K562 (cell line): Measurements from ENCODE around the gene DPM1. TPM values are rescaled to one million over a fixed set of nuclear protein-coding genes. Genes with fewer than 3 reads are reported as not detected.
A peak's percentile ranks its signal among the peaks of the same experiment; 100 is the strongest.

Source experiments
- ARID2 ChIP-seq: fragments of 450-650 bp; IDR thresholded peaks from 2 replicates; pipeline ENCODE4 v1.6.1; 2017; ENCODE audit warnings: antibody characterized with exemption, mild to moderate bottlenecking
- BDP1 ChIP-seq: IDR thresholded peaks from 3 replicates; pipeline ENCODE4 v1.6.1; 2011; ENCODE audit not compliant: insufficient read length, insufficient read depth
- BRD4 ChIP-seq: fragments of 200-600 bp; sonication (generic); IDR thresholded peaks from 2 replicates; pipeline ENCODE4 v1.6.1; 2017; ENCODE audit warnings: inconsistent platforms
- CTBP1 ChIP-seq: fragments of 450-650 bp; IDR thresholded peaks from 2 replicates; pipeline ENCODE4 v1.6.1; 2016; ENCODE audit warnings: borderline replicate concordance
- ESRRA ChIP-seq: fragments of 450-650 bp; IDR thresholded peaks from 2 replicates; pipeline ENCODE4 v1.6.1; 2014; ENCODE audit warnings: low read depth, mild to moderate bottlenecking, moderate library complexity, borderline replicate concordance
- ESRRB ChIP-seq: fragments of 250-450 bp; sonication (Bioruptor Pico); IDR thresholded peaks from 2 replicates; pipeline ENCODE4 v1.5.0; 2020; ENCODE audit warnings: mild to moderate bottlenecking, moderate library complexity, borderline replicate concordance
- GABPB2 ChIP-seq: fragments of 250-450 bp; sonication (Bioruptor Pico); conservative IDR thresholded peaks from 2 replicates; pipeline ENCODE4 v1.5.1; 2021; ENCODE audit warnings: mild to moderate bottlenecking
- HIVEP1 ChIP-seq: fragments of 250-450 bp; sonication (Bioruptor Pico); IDR thresholded peaks from 2 replicates; pipeline ENCODE4 v1.4.0; 2020; ENCODE audit warnings: mild to moderate bottlenecking
- HOXB6 ChIP-seq: fragments of 250-450 bp; sonication (Bioruptor Pico); IDR thresholded peaks from 2 replicates; pipeline ENCODE4 v1.5.1; 2022; ENCODE audit warnings: mild to moderate bottlenecking, borderline replicate concordance
- NCOA4 ChIP-seq: fragments of 450-650 bp; IDR thresholded peaks from 2 replicates; pipeline ENCODE4 v1.6.1; 2018; ENCODE audit warnings: mild to moderate bottlenecking; ENCODE audit not compliant: partially characterized antibody
- POLR2G ChIP-seq: fragments of 200-400 bp; formaldehyde crosslinking; IDR thresholded peaks from 2 replicates; pipeline ENCODE4 v1.6.1; 2017; ENCODE audit warnings: low read depth, mild to moderate bottlenecking, antibody characterized with exemption, low read length, moderate library complexity
- RBM17 ChIP-seq: fragments of 200-400 bp; formaldehyde crosslinking; IDR thresholded peaks from 2 replicates; pipeline ENCODE4 v1.6.1; 2017; ENCODE audit warnings: low read depth, mild to moderate bottlenecking, low read length, borderline replicate concordance
- SIN3A ChIP-seq, 2 experiments: fragments of 150-350 bp in 1 of 2; IDR thresholded peaks; 2 replicates each; pipeline ENCODE4 v1.6.1; 2011 to 2016; ENCODE audit warnings: borderline replicate concordance in 2 of 2, low read depth in 2 of 2, low read length in 2 of 2, mild to moderate bottlenecking in 2 of 2, moderate library complexity in 2 of 2; ENCODE audit not compliant: control insufficient read depth in 1 of 2
- TARDBP ChIP-seq: fragments of 450-650 bp; IDR thresholded peaks from 2 replicates; pipeline ENCODE4 v1.6.1; 2016
- TCF15 ChIP-seq: fragments of 250-450 bp; sonication (Bioruptor Pico); IDR thresholded peaks from 2 replicates; pipeline ENCODE4 v1.8.0; 2022; ENCODE audit warnings: moderate library complexity, mild to moderate bottlenecking, inconsistent platforms
- TRIM24 ChIP-seq, 2 experiments: fragments of 450-650 bp; IDR thresholded peaks; 2 replicates each; pipeline ENCODE4 v1.6.1; 2016
- TSHZ1 ChIP-seq: fragments of 250-450 bp; sonication (Bioruptor Pico); IDR thresholded peaks from 2 replicates; pipeline ENCODE4 v1.4.0; 2020; ENCODE audit warnings: mild to moderate bottlenecking, moderate library complexity
- WHSC1 ChIP-seq: IDR thresholded peaks from one replicate; pipeline ENCODE4 v1.6.1; 2012; ENCODE audit warnings: low read length, control low read depth, inconsistent platforms
- XRCC3 ChIP-seq: fragments of 450-650 bp; IDR thresholded peaks from 2 replicates; pipeline ENCODE4 v1.6.1; 2017; ENCODE audit warnings: mild to moderate bottlenecking, moderate library complexity
- YY1 ChIP-seq, 3 experiments: IDR thresholded peaks; 2 replicates each; pipeline ENCODE4 v1.6.1; 2011; ENCODE audit warnings: low read length in 2 of 3, mild to moderate bottlenecking in 2 of 3, moderate library complexity in 2 of 3, borderline replicate concordance in 1 of 3, control low read depth in 1 of 3, low read depth in 1 of 3; ENCODE audit not compliant: insufficient read depth in 3 of 3, insufficient replicate concordance in 2 of 3, control insufficient read depth in 1 of 3, insufficient read length in 1 of 3; ENCODE audit errors: extremely low read depth in 1 of 3
- ZFP36 ChIP-seq: fragments of 150-350 bp; IDR thresholded peaks from 2 replicates; pipeline ENCODE4 v1.6.1; 2018; ENCODE audit warnings: low read length, low read depth; ENCODE audit not compliant: partially characterized antibody
- ZNF212 ChIP-seq: fragments of 450-650 bp; formaldehyde crosslinking; IDR thresholded peaks from 2 replicates; pipeline ENCODE4 v1.4.0; 2020; ENCODE audit warnings: mild to moderate bottlenecking
- ZNF3 ChIP-seq: fragments of 250-450 bp; sonication (Bioruptor Pico); IDR thresholded peaks from 2 replicates; pipeline ENCODE4 v1.5.0; 2021; ENCODE audit warnings: mild to moderate bottlenecking, moderate library complexity
- polyA plus RNA-seq, 8 experiments: library from polyadenylated mRNA; depleted of rRNA in 4 of 8; stranded (reverse) in 5 of 8; unstranded in 3 of 8; fragments of >200 nt; fragmentation: Nextera tagmentation in 2 of 8; fragmentation: Illumina TruSeq in 1 of 8; extraction: Ambion mirVana in 2 of 8; extraction: Trizol in 1 of 8; gene quantifications; 2 replicates each; pipeline versions ENCODE4 v1.2.1 to v1.2.3, GENCODE V29; 2011 to 2014; ENCODE audit warnings: inconsistent platforms in 1 of 8, missing spikeins in 1 of 8
- total RNA-seq, 7 experiments: library from RNA; depleted of rRNA in 6 of 7; stranded (reverse); fragments of >200 nt in 6 of 7; fragmentation: Illumina TruSeq in 2 of 7; extraction: Trizol in 2 of 7; gene quantifications; 2 replicates each; pipeline versions ENCODE4 v1.2.1 to v1.2.3, GENCODE V29; 2011 to 2021; ENCODE audit warnings: low replicate concordance in 1 of 7
- TF ChIP-seq, protein P1 (sequence below), 2 experiments: fragments of 450-650 bp in 1 of 2; sonication (generic) in 1 of 2; formaldehyde crosslinking; conservative IDR thresholded peaks; 2 replicates each; pipeline versions ENCODE4 v1.4.0 to v1.8.1; 2020 to 2022; ENCODE audit warnings: mild to moderate bottlenecking in 1 of 2, missing genetic modification reagents in 1 of 2

DPM1 gene
- total and polyA plus RNA-seq, 9 of the 15 experiments (the other 6 are each of a cell fraction or from before 2014, with no cell fraction given), result 75.2 to 190 (median 153) TPM

DNA sequence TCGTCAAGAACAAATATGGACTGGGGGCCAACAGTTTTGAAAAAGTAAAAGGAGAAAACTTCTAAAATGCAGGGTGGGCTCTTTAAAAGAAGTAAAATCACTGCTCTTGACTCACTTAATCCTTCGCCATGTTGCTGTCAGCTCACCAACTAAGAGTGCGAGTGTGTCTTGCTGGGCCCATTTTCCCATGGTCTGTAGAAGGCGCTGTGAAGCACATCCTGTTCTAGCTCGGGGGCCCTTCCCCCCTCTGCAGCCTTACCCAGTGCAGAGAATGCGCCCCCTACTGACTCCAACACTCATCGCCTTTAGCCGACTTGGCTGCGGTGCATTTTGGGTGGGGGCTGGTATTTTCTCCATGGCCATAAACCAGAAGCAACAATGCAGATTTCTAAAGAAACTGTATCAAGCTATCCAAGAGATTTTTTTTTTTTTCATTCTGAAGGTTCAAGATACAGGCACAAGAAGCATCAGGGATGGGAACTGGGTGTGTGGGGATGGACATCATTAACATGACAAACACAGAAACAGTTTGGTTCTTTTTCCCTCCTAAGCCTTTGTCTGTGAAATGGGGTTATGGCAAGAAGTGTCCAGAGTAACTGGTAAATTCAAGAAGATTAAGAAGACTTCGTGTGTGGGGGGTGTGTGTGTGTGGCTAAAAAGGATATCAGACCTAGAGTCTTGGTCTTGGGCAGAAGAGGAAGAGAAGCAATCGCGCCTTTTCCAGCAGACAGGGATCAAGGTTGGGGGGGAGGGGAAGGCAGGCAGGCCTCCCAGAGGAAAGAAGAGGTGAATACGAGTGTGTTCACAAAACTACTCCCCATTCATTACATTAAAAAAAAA is 28.8 kb downstream of the DPM1 start (continued):
- TF ChIP-seq ESRRA (no peak), TARDBP (0 out of 2 replicates have a peak, but pooled peaks have one; percentile 38), HOXB6 (CRISPR knock-in tag) (no peak), RBM17 (no peak), XRCC3 (no peak), TCF15 (no peak), ZNF3 (CRISPR knock-in tag) (no peak), ZNF212 (no peak), WHSC1 (no peak), TSHZ1 (CRISPR knock-in tag) (no peak), HIVEP1 (CRISPR knock-in tag) (no peak), BRD4 (peak; percentile 56; the same call in 1 of the 2 replicates), GABPB2 (no peak), CTBP1 (peak; percentile 63; the same call in 1 of the 2 replicates), NCOA4 (no peak), ZFP36 (peak; percentile 58), YY1 (IDR thresholded peaks at IDR 0.05; ENCODE audit: borderline replicate concordance in 1 of 3, control insufficient read depth in 1 of 3, extremely low read depth in 1 of 3, insufficient read depth in 3 of 3, insufficient read length in 1 of 3, insufficient replicate concordance in 2 of 3, low read depth in 1 of 3, low read length in 2 of 3) (peak in 2 of 3 experiments; percentile 76 to 84), ARID2 (0 out of 2 replicates have a peak, but pooled peaks have one; percentile 33), BDP1 (no peak), TRIM24 (IDR thresholded peaks at IDR 0.05) (peak in 1 of 2 experiments; percentile 60; a peak in 3 of 4 replicates), SIN3A (IDR thresholded peaks at IDR 0.05; ENCODE audit: borderline replicate concordance in 2 of 2, control insufficient read depth in 1 of 2, low read depth in 2 of 2, low read length in 2 of 2) (peak in 1 of 2 experiments; percentile 7; a peak in 1 of 4 replicates), POLR2G (0 out of 2 replicates have a peak, but pooled peaks have one; percentile 18), ESRRB (CRISPR knock-in tag) (no peak)
- TF ChIP-seq, protein P1, sequence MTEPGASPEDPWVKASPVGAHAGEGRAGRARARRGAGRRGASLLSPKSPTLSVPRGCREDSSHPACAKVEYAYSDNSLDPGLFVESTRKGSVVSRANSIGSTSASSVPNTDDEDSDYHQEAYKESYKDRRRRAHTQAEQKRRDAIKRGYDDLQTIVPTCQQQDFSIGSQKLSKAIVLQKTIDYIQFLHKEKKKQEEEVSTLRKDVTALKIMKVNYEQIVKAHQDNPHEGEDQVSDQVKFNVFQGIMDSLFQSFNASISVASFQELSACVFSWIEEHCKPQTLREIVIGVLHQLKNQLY (CRISPR knock-in tag; conservative IDR thresholded peaks at IDR 0.05), result 0 out of 4 replicates have a peak, but pooled peaks of 1 of the 2 experiments have one; percentile 27
